Tibial nerve (tissue), 4 donors: ENCODE results near the gene RSPH1. TPM values are rescaled to one million over a fixed set of nuclear protein-coding genes. Genes with fewer than 3 reads are reported as not detected.

Experiments
- DNase-seq, 2 donors: peaks; one replicate each; pipeline ENCODE4 v3.0.0-alpha.2; 2019; ENCODE audit warnings: low spot score in 2 of 2
- H3K27ac ChIP-seq, 4 donors: fragments of 200-600 bp; sonication (generic) in 3 of 4; one replicate each; pipeline ENCODE4 v1.5.1; 2017 to 2019; ENCODE audit warnings: mild to moderate bottlenecking in 1 of 4
- H3K27me3 ChIP-seq, 2 donors: fragments of 200-600 bp; sonication (generic) in 1 of 2; one replicate each; pipeline versions ENCODE4 v1.5.1 to v1.6.0; 2017 to 2019
- H3K36me3 ChIP-seq, 3 donors: fragments of 200-600 bp; sonication (generic); one replicate each; pipeline ENCODE4 v1.5.1; 2018 to 2019
- H3K4me1 ChIP-seq, 4 donors: fragments of 200-600 bp; sonication (generic) in 3 of 4; one replicate each; pipeline ENCODE4 v1.5.1; 2017 to 2019
- H3K4me3 ChIP-seq, 4 donors: fragments of 200-600 bp; sonication (generic) in 3 of 4; one replicate each; pipeline ENCODE4 v1.5.1; 2017 to 2019; ENCODE audit warnings: mild to moderate bottlenecking in 1 of 4, moderate library complexity in 1 of 4
- H3K9me3 ChIP-seq, 4 donors: fragments of 200-600 bp; sonication (generic) in 3 of 4; one replicate each; pipeline ENCODE4 v1.5.1; 2017 to 2019
- EP300 ChIP-seq, 2 donors: sonication (generic); formaldehyde crosslinking; IDR thresholded peaks; one replicate each; pipeline ENCODE4 v1.6.1; 2017; ENCODE audit warnings: antibody characterized with exemption in 2 of 2, mild to moderate bottlenecking in 1 of 2
- POLR2A ChIP-seq, 2 donors: fragments of 450-650 bp; IDR thresholded peaks; one replicate each; pipeline ENCODE4 v1.6.1; 2017; ENCODE audit warnings: antibody characterized with exemption in 2 of 2, mild to moderate bottlenecking in 2 of 2, moderate library complexity in 2 of 2
- WGBS, 2 donors: methylation state at CpG; one replicate each; pipeline ENCODE4 v1.1.5; 2018; 5-methylcytosine and 5-hydroxymethylcytosine counted together
- total RNA-seq, 4 donors: library from RNA; depleted of rRNA; stranded (reverse); fragments of >200 nt; gene quantifications; one replicate each; pipeline ENCODE4 v1.1.0, GENCODE V29; 2016
- TF ChIP-seq, protein P1 (sequence below), 5 experiments: fragments of 200-600 bp in 3 of 5; fragments of 450-650 bp in 2 of 5; sonication (generic) in 3 of 5; IDR thresholded peaks; one replicate each; pipeline ENCODE4 v1.5.1; 2016 to 2019; ENCODE audit warnings: antibody characterized with exemption in 5 of 5, mild to moderate bottlenecking in 3 of 5, moderate library complexity in 2 of 5

The RSPH1 gene
- total RNA-seq, 4 donors from 2014 or later, result 0.21 to 1.7 TPM; not detected in 2

DNA sequence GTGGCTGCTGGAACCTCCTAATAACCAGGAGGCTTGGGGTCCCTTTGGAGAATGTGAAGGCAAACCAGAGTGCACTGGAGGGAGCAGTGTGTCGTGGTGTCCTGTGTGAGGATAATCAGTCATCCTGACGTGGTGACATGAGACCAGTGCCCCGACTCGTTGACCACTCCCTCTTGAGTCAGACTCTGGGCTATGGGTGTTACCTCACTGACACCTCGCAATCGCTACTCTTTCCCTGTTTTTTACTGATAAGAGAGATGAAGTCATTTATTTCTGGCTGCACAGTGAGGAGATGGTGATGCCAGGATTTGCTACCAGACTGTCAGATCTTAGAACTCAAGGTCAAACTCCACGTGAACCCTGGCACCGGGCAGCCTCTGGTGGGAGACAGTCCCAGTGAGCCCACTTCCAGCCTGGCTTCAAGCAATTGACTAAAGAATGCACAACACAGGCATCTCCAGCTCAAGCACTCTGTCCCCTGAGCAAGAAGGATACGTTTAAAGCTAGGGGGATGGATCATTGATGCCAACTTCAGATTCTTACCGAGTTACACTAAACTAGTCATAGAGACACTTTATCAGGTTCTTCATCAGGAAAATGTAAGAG, 62.0 kb downstream of the RSPH1 start:
- no peaks in the 10 kb centered on the region for H3K27me3 ChIP-seq
- 67 to 77% methylated on average over 10 of the region's 10 CpGs for WGBS, 2 donors
- TF ChIP-seq, protein P1, sequence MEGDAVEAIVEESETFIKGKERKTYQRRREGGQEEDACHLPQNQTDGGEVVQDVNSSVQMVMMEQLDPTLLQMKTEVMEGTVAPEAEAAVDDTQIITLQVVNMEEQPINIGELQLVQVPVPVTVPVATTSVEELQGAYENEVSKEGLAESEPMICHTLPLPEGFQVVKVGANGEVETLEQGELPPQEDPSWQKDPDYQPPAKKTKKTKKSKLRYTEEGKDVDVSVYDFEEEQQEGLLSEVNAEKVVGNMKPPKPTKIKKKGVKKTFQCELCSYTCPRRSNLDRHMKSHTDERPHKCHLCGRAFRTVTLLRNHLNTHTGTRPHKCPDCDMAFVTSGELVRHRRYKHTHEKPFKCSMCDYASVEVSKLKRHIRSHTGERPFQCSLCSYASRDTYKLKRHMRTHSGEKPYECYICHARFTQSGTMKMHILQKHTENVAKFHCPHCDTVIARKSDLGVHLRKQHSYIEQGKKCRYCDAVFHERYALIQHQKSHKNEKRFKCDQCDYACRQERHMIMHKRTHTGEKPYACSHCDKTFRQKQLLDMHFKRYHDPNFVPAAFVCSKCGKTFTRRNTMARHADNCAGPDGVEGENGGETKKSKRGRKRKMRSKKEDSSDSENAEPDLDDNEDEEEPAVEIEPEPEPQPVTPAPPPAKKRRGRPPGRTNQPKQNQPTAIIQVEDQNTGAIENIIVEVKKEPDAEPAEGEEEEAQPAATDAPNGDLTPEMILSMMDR (IDR thresholded peaks at IDR 0.05), result no peak
- no peak for DNase-seq
- H3K4me1 ChIP-seq, result no peaks in the 10 kb centered on the region
- H3K27ac ChIP-seq, result no peak overlapping the region
- H3K36me3 ChIP-seq, result no peaks in the 10 kb centered on the region
- H3K9me3 ChIP-seq, result peaks cover 0 to 35% (median 2%) of the 10 kb centered on the region in 4 donors
- H3K4me3 ChIP-seq, result no peak overlapping the region

- Histone ChIP-seq H3K36me3 (no peaks in the 10 kb centered on the region), H3K4me3 (no peak overlapping the region), H3K27me3 (no peaks in the 10 kb centered on the region), H3K4me1 (no peaks in the 10 kb centered on the region), H3K27ac (no peak overlapping the region), H3K9me3 (peaks cover 0 to 35% (median 2%) of the 10 kb centered on the region in 4 donors)
- TF ChIP-seq EP300 (IDR thresholded peaks at IDR 0.05) (no peak), POLR2A (IDR thresholded peaks at IDR 0.05) (no peak)
- TF ChIP-seq, protein P1 (IDR thresholded peaks at IDR 0.05), result no peak
- 84 to 88% methylated on average over 1 of the region's 1 CpG for WGBS, 2 donors
- no peak for DNase-seq
These were observed 63.3 kb downstream of the RSPH1 start for GRCh38 chr21:42432695-42433094.

- H3K27me3 ChIP-seq, result no peaks in the 10 kb centered on the region
- 62% methylated on average over 7 of the region's 7 CpGs for WGBS, 2 donors
- H3K4me3 ChIP-seq, result no peak overlapping the region
- no peaks in the 10 kb centered on the region for H3K36me3 ChIP-seq
- H3K27ac ChIP-seq, result no peak overlapping the region
- H3K9me3 ChIP-seq, result peaks cover 0 to 28% (median 2%) of the 10 kb centered on the region in 4 donors
- no peaks in the 10 kb centered on the region for H3K4me1 ChIP-seq
- no peak for DNase-seq
- TF ChIP-seq POLR2A (IDR thresholded peaks at IDR 0.05) (no peak), EP300 (IDR thresholded peaks at IDR 0.05) (no peak)
- TF ChIP-seq, protein P1 (IDR thresholded peaks at IDR 0.05), result no peak
These were observed 64.8 kb downstream of the RSPH1 start for GRCh38 chr21:42431196-42431595.

- H3K27ac ChIP-seq, result no peak overlapping the region
- H3K36me3 ChIP-seq, result no peaks in the 10 kb centered on the region
- DNase-seq, result no peak
- H3K4me1 ChIP-seq, result no peaks in the 10 kb centered on the region
- TF ChIP-seq, protein P1 (IDR thresholded peaks at IDR 0.05), result no peak
- TF ChIP-seq POLR2A (IDR thresholded peaks at IDR 0.05) (no peak), EP300 (IDR thresholded peaks at IDR 0.05) (no peak)
- H3K9me3 ChIP-seq, result peaks cover 0 to 28% (median 2%) of the 10 kb centered on the region in 4 donors
- 79 to 84% methylated on average over 6 of the region's 6 CpGs for WGBS, 2 donors
- no peaks in the 10 kb centered on the region for H3K27me3 ChIP-seq
- H3K4me3 ChIP-seq, result no peak overlapping the region
These were observed 65.5 kb downstream of the RSPH1 start for GRCh38 chr21:42430521-42430920.

DNA sequence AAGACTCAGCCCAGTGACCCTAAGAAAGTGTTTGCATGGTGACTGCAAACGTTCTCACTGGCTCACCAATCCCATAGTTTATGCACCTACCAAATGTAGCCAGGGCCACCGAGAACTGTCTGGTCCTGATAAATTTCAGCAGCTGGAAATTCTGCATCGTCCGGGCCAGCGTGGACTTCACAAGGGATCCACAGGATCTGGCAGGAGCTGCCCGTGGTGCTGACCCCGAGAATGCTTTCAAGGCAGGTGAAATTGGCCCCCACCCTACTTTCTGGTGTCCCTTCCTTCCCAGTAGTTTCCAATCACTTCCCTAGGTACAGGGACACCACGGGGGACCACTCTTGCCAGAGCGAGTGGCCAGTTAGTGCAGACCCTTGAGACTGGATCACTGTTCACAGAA, 66.2 kb downstream of the RSPH1 start:
- 31 to 57% methylated on average over 9 of the region's 9 CpGs for WGBS, 2 donors
- Histone ChIP-seq H3K4me3 (no peak overlapping the region), H3K27ac (no peak overlapping the region), H3K9me3 (peaks cover 0 to 28% (median 2%) of the 10 kb centered on the region in 4 donors), H3K4me1 (peaks cover 0 to 4% (median 0%) of the 10 kb centered on the region in 4 donors), H3K27me3 (no peaks in the 10 kb centered on the region), H3K36me3 (no peaks in the 10 kb centered on the region)
- no peak for TF ChIP-seq POLR2A (IDR thresholded peaks at IDR 0.05)
- DNase-seq, result no peak
